HCT116 (cell line): Measurements from ENCODE around the gene LKAAEAR1. TPM values are rescaled to one million over a fixed set of nuclear protein-coding genes. Genes with fewer than 3 reads are reported as not detected.

Source experiments
- ATAC-seq: fragments of 200-7000 bp; cut with Tn5 transposase; 2 replicates; pipeline ENCODE4 v1.9.1; 2020; ENCODE audit warnings: mild to moderate bottlenecking, moderate library complexity
- BruUV-seq: library from RNA; stranded (reverse); fragments of 400-500 nt; replicated peaks from 2 replicates; lab custom pipeline; 2021; lab: Mats Ljungman, UMichigan
- CTCF ChIA-PET: fragments of 300-600 bp; sonication (Branson Sonifier 250); formaldehyde crosslinking; loops from one replicate; lab custom pipeline; 2021; ENCODE audit warnings: antibody characterized with exemption; lab: Charles Lee
- POLR2A ChIA-PET: fragments of 300-600, 350-600 bp; sonication (Branson Sonifier 250); formaldehyde crosslinking; loops from one replicate; lab custom pipeline; 2021; ENCODE audit warnings: antibody characterized with exemption; lab: Charles Lee
- RAD21 ChIA-PET, 2 experiments: fragments of 300-600 bp; sonication (Branson Sonifier 250); formaldehyde crosslinking; loops; one replicate each; lab custom pipeline; 2023; ENCODE audit warnings: low total read pairs in 2 of 2; ENCODE audit not compliant: uncharacterized antibody in 2 of 2, unreplicated experiment in 2 of 2, low non-redundant PET in 1 of 2; lab: Charles Lee
- DNase-seq: peaks from one replicate; pipeline ENCODE4 v3.0.0-alpha.2; 2010; ENCODE audit warnings: low read depth, low spot score
- H2AFZ ChIP-seq: fragments of 200-600 bp; shearing (Covaris generic), sonication (generic); 2 replicates; pipeline ENCODE4 v1.6.1; 2017; ENCODE audit warnings: low read depth, mixed run types, mixed read lengths, antibody characterized with exemption, low read length; ENCODE audit not compliant: poor library complexity, severe bottlenecking
- H3K27ac ChIP-seq: 2 replicates; pipeline ENCODE4 v1.5.1; 2012; ENCODE audit warnings: low read depth, low read length
- H3K27me3 ChIP-seq: fragments of 200-600 bp; sonication (generic); 2 replicates; pipeline ENCODE4 v1.6.1; 2016; ENCODE audit warnings: mixed run types, low read length, mixed read lengths; ENCODE audit not compliant: insufficient read depth
- H3K36me3 ChIP-seq, 2 experiments: fragments of 200-500 bp in 1 of 2; fragments of 200-600 bp in 1 of 2; sonication (Bioruptor generic) in 1 of 2; sonication (generic) in 1 of 2; 2 replicates each; pipeline versions ENCODE4 v1.5.1 to v1.6.1; 2014 to 2016; ENCODE audit warnings: low read length in 2 of 2, inconsistent platforms in 1 of 2, mixed read lengths in 1 of 2, mixed run types in 1 of 2; ENCODE audit not compliant: insufficient read depth in 2 of 2, control insufficient read depth in 1 of 2
- H3K4me1 ChIP-seq, 2 experiments: fragments of 200-600 bp in 1 of 2; sonication (generic) in 1 of 2; 2 replicates each; pipeline versions ENCODE4 v1.5.1 to v1.6.1; 2012 to 2017; ENCODE audit warnings: low read length in 2 of 2, inconsistent platforms in 1 of 2, mild to moderate bottlenecking in 1 of 2, mixed read lengths in 1 of 2, mixed run types in 1 of 2, moderate library complexity in 1 of 2; ENCODE audit not compliant: insufficient read depth in 2 of 2, control insufficient read depth in 1 of 2
- H3K4me2 ChIP-seq: fragments of 200-600 bp; sonication (generic); 2 replicates; pipeline ENCODE4 v1.6.1; 2017; ENCODE audit warnings: mixed run types, low read length, mixed read lengths
- H3K4me3 ChIP-seq, 2 experiments: fragments of 200-600 bp in 1 of 2; sonication (generic) in 1 of 2; replicated peaks in 1 of 2; 2 replicates each; pipeline ENCODE4 v1.5.1; 2011 to 2016; ENCODE audit warnings: low read length in 2 of 2, control low read depth in 1 of 2, low read depth in 1 of 2, mild to moderate bottlenecking in 1 of 2, mixed read lengths in 1 of 2, mixed run types in 1 of 2
- H3K79me2 ChIP-seq: fragments of 200-600 bp; sonication (generic); 2 replicates; pipeline ENCODE4 v1.6.1; 2017; ENCODE audit warnings: mild to moderate bottlenecking, mixed run types, low read length, moderate library complexity, mixed read lengths; ENCODE audit not compliant: insufficient read depth
- H3K9ac ChIP-seq: fragments of 200-600 bp; sonication (generic); 2 replicates; pipeline ENCODE4 v1.6.1; 2016; ENCODE audit warnings: low read length, mixed read lengths
- H3K9me2 ChIP-seq: fragments of 200-600 bp; sonication (generic), shearing (Covaris generic); 2 replicates; pipeline ENCODE4 v1.6.1; 2017; ENCODE audit warnings: mixed run types, mild to moderate bottlenecking, moderate library complexity; ENCODE audit not compliant: insufficient read depth
- H3K9me3 ChIP-seq, 2 experiments: fragments of 200-500 bp in 1 of 2; fragments of 200-600 bp in 1 of 2; sonication (Bioruptor generic) in 1 of 2; sonication (generic) in 1 of 2; 2 replicates each; pipeline ENCODE4 v1.6.1; 2014 to 2017; ENCODE audit warnings: low read length in 2 of 2, mixed read lengths in 2 of 2, inconsistent platforms in 1 of 2, low read depth in 1 of 2, mild to moderate bottlenecking in 1 of 2, mixed run types in 1 of 2, moderate library complexity in 1 of 2; ENCODE audit not compliant: control insufficient read depth in 1 of 2, insufficient read depth in 1 of 2
- H4K20me1 ChIP-seq: fragments of 200-600 bp; sonication (generic), shearing (Covaris generic); 2 replicates; pipeline ENCODE4 v1.6.1; 2017; ENCODE audit warnings: mixed run types, mild to moderate bottlenecking, moderate library complexity; ENCODE audit not compliant: insufficient read depth
- ATF3 ChIP-seq: IDR thresholded peaks from 2 replicates; pipeline ENCODE4 v1.6.1; 2012
- CEBPB ChIP-seq: IDR thresholded peaks from 2 replicates; pipeline ENCODE4 v1.6.1; 2012; ENCODE audit warnings: low read depth
- ELF1 ChIP-seq: IDR thresholded peaks from 2 replicates; pipeline ENCODE4 v1.6.1; 2012; ENCODE audit warnings: low read depth, borderline replicate concordance
- JUND ChIP-seq: IDR thresholded peaks from 2 replicates; pipeline ENCODE4 v1.6.1; 2012
- POLR2A ChIP-seq: IDR thresholded peaks from 2 replicates; pipeline ENCODE4 v1.7.0; 2011; ENCODE audit warnings: borderline replicate concordance; ENCODE audit not compliant: insufficient read depth, insufficient read length; ENCODE audit errors: extremely low read depth
- POLR2AphosphoS5 ChIP-seq: IDR thresholded peaks from 2 replicates; pipeline ENCODE4 v1.6.1; 2011; ENCODE audit warnings: mild to moderate bottlenecking, low read depth, low read length, moderate library complexity
- RAD21 ChIP-seq: IDR thresholded peaks from 2 replicates; pipeline ENCODE4 v1.6.1; 2012; ENCODE audit warnings: low read depth, mild to moderate bottlenecking
- SP1 ChIP-seq: IDR thresholded peaks from 2 replicates; pipeline ENCODE4 v1.6.1; 2012; ENCODE audit warnings: low read depth
- TCF7L2 ChIP-seq: IDR thresholded peaks from 2 replicates; pipeline ENCODE4 v1.7.0; 2011; ENCODE audit warnings: borderline replicate concordance, inconsistent platforms; ENCODE audit not compliant: insufficient read depth, insufficient read length; ENCODE audit errors: extremely low read depth
- intact Hi-C: fragments of 100-400 bp; cut with micrococcal nuclease; formaldehyde crosslinking; loops from 2 replicates; pipeline ENCODE4 v1.10.0; 2022
- total RNA-seq: library from RNA; stranded (reverse); gene quantifications from one replicate; pipeline ENCODE4 v1.2.1, GENCODE V29; 2021; ENCODE audit not compliant: unreplicated experiment
- TF ChIP-seq, protein P1 (sequence below): IDR thresholded peaks from 2 replicates; pipeline ENCODE4 v1.6.1; 2011; ENCODE audit warnings: mild to moderate bottlenecking, low read length, moderate library complexity; ENCODE audit not compliant: insufficient replicate concordance; ENCODE audit errors: extremely low read depth

The LKAAEAR1 gene
- total RNA-seq, 1 experiment from 2014 or later = not detected

DNA sequence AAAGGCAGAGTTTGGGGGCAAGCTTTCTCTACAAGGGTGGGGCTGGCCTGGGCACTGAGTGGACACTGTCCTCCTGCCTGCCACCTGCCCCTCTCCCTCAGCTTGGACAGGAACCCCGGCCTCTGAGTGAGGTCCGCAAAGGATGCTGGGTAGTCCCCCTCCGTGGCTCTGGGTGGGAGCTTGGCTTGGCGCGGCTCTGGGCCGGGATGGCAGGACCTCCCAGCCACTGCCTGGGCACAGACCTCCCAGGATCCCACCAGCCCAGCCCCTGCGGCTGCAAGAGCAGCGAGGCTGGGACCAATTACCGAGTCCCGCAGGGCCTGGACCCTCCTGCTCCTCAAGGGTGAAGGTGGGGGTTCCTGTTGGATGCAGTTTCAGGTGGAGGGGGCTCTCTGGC lies 31.9 kb downstream of the LKAAEAR1 start:
- Histone ChIP-seq H3K9me3 (no peaks in the 10 kb centered on the region), H3K4me1 (peaks cover 16 to 34% of the 10 kb centered on the region in 2 experiments), H3K27ac (no peak overlapping the region), H3K27me3 (no peaks in the 10 kb centered on the region), H3K79me2 (no peaks in the 10 kb centered on the region), H3K4me3 (no peak overlapping the region), H3K9ac (no peak overlapping the region), H3K4me2 (no peak overlapping the region), H2AFZ (no peak overlapping the region), H3K9me2 (no peaks in the 10 kb centered on the region), H3K36me3 (no peaks in the 10 kb centered on the region), H4K20me1 (no peaks in the 10 kb centered on the region)
- BruUV-seq = no TSS peak
- ChIA-PET POLR2A (no interaction called here), CTCF (interaction anchor here (2.9 kb wide), 1 partner anchor 72 kb away, joined by 13 read pairs; the partner anchor contains the start of gene PRPF6), RAD21 (no interaction called here)
- no peak for TF ChIP-seq ATF3
- no peak for TF ChIP-seq CEBPB
- TF ChIP-seq ELF1 = no peak
- TF ChIP-seq, protein P1, sequence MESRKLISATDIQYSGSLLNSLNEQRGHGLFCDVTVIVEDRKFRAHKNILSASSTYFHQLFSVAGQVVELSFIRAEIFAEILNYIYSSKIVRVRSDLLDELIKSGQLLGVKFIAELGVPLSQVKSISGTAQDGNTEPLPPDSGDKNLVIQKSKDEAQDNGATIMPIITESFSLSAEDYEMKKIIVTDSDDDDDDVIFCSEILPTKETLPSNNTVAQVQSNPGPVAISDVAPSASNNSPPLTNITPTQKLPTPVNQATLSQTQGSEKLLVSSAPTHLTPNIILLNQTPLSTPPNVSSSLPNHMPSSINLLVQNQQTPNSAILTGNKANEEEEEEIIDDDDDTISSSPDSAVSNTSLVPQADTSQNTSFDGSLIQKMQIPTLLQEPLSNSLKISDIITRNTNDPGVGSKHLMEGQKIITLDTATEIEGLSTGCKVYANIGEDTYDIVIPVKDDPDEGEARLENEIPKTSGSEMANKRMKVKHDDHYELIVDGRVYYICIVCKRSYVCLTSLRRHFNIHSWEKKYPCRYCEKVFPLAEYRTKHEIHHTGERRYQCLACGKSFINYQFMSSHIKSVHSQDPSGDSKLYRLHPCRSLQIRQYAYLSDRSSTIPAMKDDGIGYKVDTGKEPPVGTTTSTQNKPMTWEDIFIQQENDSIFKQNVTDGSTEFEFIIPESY = no peak
- intact Hi-C loops = loop anchor here (10.0 kb wide), 1 partner anchor 348 kb away; the partner anchor contains the start of genes ARFRP1 and ZGPAT
- DNase-seq (no peak), ATAC-seq (no peak)

DNA sequence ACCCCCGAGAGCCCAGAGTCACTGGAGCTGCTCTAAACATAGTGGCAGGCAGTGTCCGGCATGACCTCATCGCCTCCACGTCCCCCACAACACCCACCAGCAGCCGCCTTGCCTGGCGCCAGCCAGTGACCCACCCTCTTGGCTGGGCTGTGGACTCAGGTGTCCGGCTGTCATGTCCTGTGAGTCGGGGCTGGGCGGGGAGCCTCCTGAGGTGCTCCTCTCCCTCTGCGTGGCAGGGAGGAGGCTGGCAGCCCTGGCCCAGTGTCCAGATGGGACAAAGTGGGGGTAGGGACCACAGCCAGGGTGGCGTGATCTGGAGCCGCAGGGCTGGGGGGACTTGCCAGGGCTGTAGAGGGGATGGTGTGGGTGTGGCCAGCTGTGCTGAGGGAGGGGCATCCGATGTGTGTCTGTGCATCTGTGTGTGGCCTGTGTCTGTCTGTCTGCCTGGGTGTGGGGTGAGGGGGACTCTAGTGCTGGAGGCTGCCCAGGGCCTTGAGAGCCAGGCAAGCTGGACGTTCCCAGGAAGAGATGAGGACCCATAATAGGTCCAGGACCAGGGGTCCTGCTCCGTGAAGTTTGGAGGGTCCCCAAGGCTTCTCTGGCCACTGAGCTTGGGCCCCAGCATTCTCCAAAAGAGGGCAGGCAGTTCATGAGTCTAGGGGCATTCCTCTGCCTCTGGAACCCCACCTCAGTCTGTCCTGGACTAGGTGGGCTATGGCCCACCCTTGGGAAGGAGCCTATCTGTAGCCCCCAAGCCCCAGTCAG lies 32.5 kb downstream of the LKAAEAR1 start:
- ChIA-PET POLR2A (interaction anchor here (0.6 kb wide), 1 partner anchor 477 kb away, joined by 3 read pairs; no protein-coding TSS in a partner anchor), CTCF (no interaction called here), RAD21 (interaction anchor here in 1 of 2 experiments (0.6 kb wide), 1 partner anchor 64 kb away, joined by 4 read pairs; no protein-coding TSS in a partner anchor)
- Histone ChIP-seq H3K9me3 (no peaks in the 10 kb centered on the region), H3K9me2 (no peaks in the 10 kb centered on the region), H3K79me2 (no peaks in the 10 kb centered on the region), H2AFZ (no peak overlapping the region), H3K27ac (no peak overlapping the region), H4K20me1 (no peaks in the 10 kb centered on the region), H3K4me3 (no peak overlapping the region), H3K9ac (no peak overlapping the region), H3K4me1 (peaks cover 16 to 32% of the 10 kb centered on the region in 2 experiments), H3K4me2 (no peak overlapping the region), H3K27me3 (no peaks in the 10 kb centered on the region), H3K36me3 (no peaks in the 10 kb centered on the region)
- DNase-seq (no peak), ATAC-seq (no peak)
- TF ChIP-seq POLR2A (no peak), ATF3 (no peak), ELF1 (no peak), TCF7L2 (no peak), RAD21 (no peak), POLR2AphosphoS5 (no peak), JUND (no peak), SP1 (no peak)
- BruUV-seq = no TSS peak
- intact Hi-C loops = loop anchor here (10.0 kb wide), 1 partner anchor 347 kb away; the partner anchor contains the start of genes ARFRP1 and ZGPAT
